Fibroblast of lung (primary cell): ENCODE measurements around the gene GDPGP1. TPM values are rescaled to one million over a fixed set of nuclear protein-coding genes. Genes with fewer than 3 reads are reported as not detected.

ENCODE experiments used
- DNase-seq, 2 donors: peaks; one replicate each; pipeline versions ENCODE4 v3.0.0 to v3.0.0-alpha.2; 2010; ENCODE audit warnings: low read depth in 2 of 2
- H2AFZ ChIP-seq: 2 replicates; pipeline ENCODE4 v1.5.1; 2012; ENCODE audit warnings: low read length, control low read depth, inconsistent platforms
- H3K27ac ChIP-seq: 2 replicates; pipeline ENCODE4 v1.5.1; 2011; ENCODE audit warnings: low read length, control low read depth; ENCODE audit not compliant: insufficient read depth
- H3K27me3 ChIP-seq: 2 replicates; pipeline ENCODE4 v1.5.1; 2011; ENCODE audit warnings: mild to moderate bottlenecking, low read length; ENCODE audit not compliant: control insufficient read depth, insufficient read depth
- H3K36me3 ChIP-seq: 2 replicates; pipeline ENCODE4 v1.5.1; 2011; ENCODE audit warnings: low read length; ENCODE audit not compliant: control insufficient read depth, insufficient read depth
- H3K4me1 ChIP-seq: 2 replicates; pipeline ENCODE4 v1.5.1; 2011; ENCODE audit warnings: low read length; ENCODE audit not compliant: control insufficient read depth, insufficient read depth; ENCODE audit errors: extremely low read depth
- H3K4me2 ChIP-seq: 2 replicates; pipeline ENCODE4 v1.5.1; 2011; ENCODE audit warnings: low read length, control low read depth; ENCODE audit not compliant: insufficient read depth; ENCODE audit errors: extremely low read depth
- H3K4me3 ChIP-seq, 4 experiments: fragments of 200-600 bp in 1 of 4; sonication (generic) in 1 of 4; replicated peaks in 1 of 4; 2 replicates each; pipeline ENCODE4 v1.5.1; 2011 to 2016; ENCODE audit warnings: low read length in 4 of 4, low read depth in 3 of 4, mild to moderate bottlenecking in 3 of 4, control low read depth in 2 of 4, inconsistent platforms in 1 of 4, mixed read lengths in 1 of 4; ENCODE audit not compliant: insufficient read depth in 1 of 4; ENCODE audit errors: control extremely low read depth in 1 of 4
- H3K79me2 ChIP-seq: 2 replicates; pipeline ENCODE4 v1.5.1; 2012; ENCODE audit warnings: mild to moderate bottlenecking, low read length, inconsistent platforms; ENCODE audit not compliant: control insufficient read depth, insufficient read depth
- H3K9ac ChIP-seq: 2 replicates; pipeline ENCODE4 v1.5.1; 2011; ENCODE audit warnings: mild to moderate bottlenecking, low read length, control low read depth; ENCODE audit not compliant: insufficient read depth
- H3K9me3 ChIP-seq: 2 replicates; pipeline ENCODE4 v1.5.1; 2012; ENCODE audit warnings: low read depth, low read length; ENCODE audit not compliant: control insufficient read depth, insufficient read depth
- H4K20me1 ChIP-seq: 2 replicates; pipeline ENCODE4 v1.5.1; 2011; ENCODE audit warnings: low read length; ENCODE audit not compliant: control insufficient read depth, insufficient read depth; ENCODE audit errors: extremely low read depth
- EZH2 ChIP-seq: IDR thresholded peaks from 2 replicates; pipeline ENCODE4 v1.5.1; 2012; ENCODE audit warnings: low read length, control low read depth, mild to moderate bottlenecking; ENCODE audit errors: missing control alignments
- polyA plus RNA-seq, 2 donors: library from polyadenylated mRNA; depleted of rRNA in 1 of 2; stranded (reverse) in 1 of 2; unstranded in 1 of 2; fragments of >200 nt; gene quantifications; 2 replicates each; pipeline ENCODE4 v1.2.1, GENCODE V29; 2011 to 2012; ENCODE audit warnings: missing spikeins in 1 of 2
- total RNA-seq: library from RNA; depleted of rRNA; stranded (reverse); fragments of >200 nt; gene quantifications from 2 replicates; pipeline ENCODE4 v1.2.1, GENCODE V29; 2014
- TF ChIP-seq, protein P1 (sequence below), 2 donors: IDR thresholded peaks in 1 of 2; conservative IDR thresholded peaks in 1 of 2; 1 replicate in 1 of 2; 2 replicates in 1 of 2; pipeline ENCODE4 v1.5.1; 2011 to 2012; ENCODE audit warnings: low read length in 2 of 2, control low read depth in 1 of 2, inconsistent platforms in 1 of 2, low read depth in 1 of 2, mild to moderate bottlenecking in 1 of 2

GDPGP1 gene
- total and polyA plus RNA-seq, 2 donors (not counting 1 experiment from before 2014, with no cell fraction given): 1.9 to 9.7 TPM

DNA sequence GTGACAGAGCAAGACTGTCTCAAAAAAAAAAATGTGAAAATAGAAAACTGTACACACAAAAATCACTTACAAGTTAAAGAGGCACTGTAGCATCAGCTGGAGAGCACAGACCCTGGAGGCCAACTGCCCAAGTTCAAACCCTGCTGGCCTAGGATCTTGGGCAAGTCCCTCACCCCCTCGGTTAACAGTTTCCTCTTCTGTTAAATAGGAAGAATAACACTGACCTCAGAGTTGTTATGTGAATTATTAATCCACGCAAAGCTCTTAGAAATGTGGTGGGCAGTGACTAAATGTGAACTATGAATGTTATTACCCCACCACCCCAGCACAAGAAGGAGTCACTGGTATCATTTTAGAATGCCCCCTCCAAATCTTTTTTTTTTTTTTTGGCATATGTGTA, 11.5 kb upstream of the GDPGP1 start:
- TF ChIP-seq EZH2: no peak
- TF ChIP-seq, protein P1, sequence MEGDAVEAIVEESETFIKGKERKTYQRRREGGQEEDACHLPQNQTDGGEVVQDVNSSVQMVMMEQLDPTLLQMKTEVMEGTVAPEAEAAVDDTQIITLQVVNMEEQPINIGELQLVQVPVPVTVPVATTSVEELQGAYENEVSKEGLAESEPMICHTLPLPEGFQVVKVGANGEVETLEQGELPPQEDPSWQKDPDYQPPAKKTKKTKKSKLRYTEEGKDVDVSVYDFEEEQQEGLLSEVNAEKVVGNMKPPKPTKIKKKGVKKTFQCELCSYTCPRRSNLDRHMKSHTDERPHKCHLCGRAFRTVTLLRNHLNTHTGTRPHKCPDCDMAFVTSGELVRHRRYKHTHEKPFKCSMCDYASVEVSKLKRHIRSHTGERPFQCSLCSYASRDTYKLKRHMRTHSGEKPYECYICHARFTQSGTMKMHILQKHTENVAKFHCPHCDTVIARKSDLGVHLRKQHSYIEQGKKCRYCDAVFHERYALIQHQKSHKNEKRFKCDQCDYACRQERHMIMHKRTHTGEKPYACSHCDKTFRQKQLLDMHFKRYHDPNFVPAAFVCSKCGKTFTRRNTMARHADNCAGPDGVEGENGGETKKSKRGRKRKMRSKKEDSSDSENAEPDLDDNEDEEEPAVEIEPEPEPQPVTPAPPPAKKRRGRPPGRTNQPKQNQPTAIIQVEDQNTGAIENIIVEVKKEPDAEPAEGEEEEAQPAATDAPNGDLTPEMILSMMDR (conservative IDR thresholded peaks at IDR 0.05 in 1 of 2, IDR thresholded peaks at IDR 0.05 in 1 of 2; ENCODE audit: low read depth in 1 of 2, low read length in 2 of 2): no peak
- Histone ChIP-seq H4K20me1 (no peaks in the 10 kb centered on the region), H3K9ac (no peak overlapping the region), H3K27ac (no peak overlapping the region), H2AFZ (no peak overlapping the region), H3K4me3 (no peak overlapping the region), H3K27me3 (no peaks in the 10 kb centered on the region), H3K36me3 (no peaks in the 10 kb centered on the region), H3K9me3 (no peaks in the 10 kb centered on the region), H3K4me2 (no peak overlapping the region), H3K4me1 (peaks cover 3% of the 10 kb centered on the region), H3K79me2 (no peaks in the 10 kb centered on the region)
- no peak for DNase-seq

GRCh38 chr15:90223441-90224165, 10.4 kb upstream of the GDPGP1 start:
- H3K9me3 ChIP-seq: no peaks in the 10 kb centered on the region
- H3K4me1 ChIP-seq: peaks cover 3% of the 10 kb centered on the region
- H3K4me2 ChIP-seq: no peak overlapping the region
- H3K27ac ChIP-seq: no peak overlapping the region
- no peaks in the 10 kb centered on the region for H4K20me1 ChIP-seq
- H3K9ac ChIP-seq: no peak overlapping the region
- no peaks in the 10 kb centered on the region for H3K27me3 ChIP-seq
- H3K36me3 ChIP-seq: peaks cover 4% of the 10 kb centered on the region
- no peaks in the 10 kb centered on the region for H3K79me2 ChIP-seq
- DNase-seq: no peak
- no peak overlapping the region for H2AFZ ChIP-seq
- H3K4me3 ChIP-seq: no peak overlapping the region
- no peak for TF ChIP-seq EZH2
- TF ChIP-seq, protein P1 (conservative IDR thresholded peaks at IDR 0.05 in 1 of 2, IDR thresholded peaks at IDR 0.05 in 1 of 2; ENCODE audit: low read depth in 1 of 2, low read length in 2 of 2): no peak

DNA sequence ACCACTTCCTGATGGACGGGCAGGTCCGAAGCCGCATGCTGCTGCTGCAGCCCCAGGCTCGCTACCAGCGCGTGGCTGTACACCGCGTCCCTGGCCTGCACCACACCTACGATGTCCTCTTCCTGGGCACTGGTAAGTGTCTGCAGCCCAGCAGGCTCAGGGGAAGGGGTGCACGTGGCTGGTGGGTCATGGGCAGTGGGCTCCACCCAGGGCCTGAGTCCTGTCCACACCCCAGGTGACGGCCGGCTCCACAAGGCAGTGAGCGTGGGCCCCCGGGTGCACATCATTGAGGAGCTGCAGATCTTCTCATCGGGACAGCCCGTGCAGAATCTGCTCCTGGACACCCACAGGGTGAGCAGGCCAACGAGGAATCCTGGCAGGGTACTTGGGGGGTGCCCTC, 9.0 kb upstream of the GDPGP1 start:
- Histone ChIP-seq H4K20me1 (no peaks in the 10 kb centered on the region), H3K9ac (no peak overlapping the region), H3K27me3 (no peaks in the 10 kb centered on the region), H3K79me2 (no peaks in the 10 kb centered on the region), H2AFZ (no peak overlapping the region), H3K27ac (no peak overlapping the region), H3K4me2 (no peak overlapping the region), H3K9me3 (no peaks in the 10 kb centered on the region), H3K36me3 (peaks cover 10% of the 10 kb centered on the region), H3K4me3 (no peak overlapping the region), H3K4me1 (peaks cover 3% of the 10 kb centered on the region)
- DNase-seq: no peak
- TF ChIP-seq EZH2: no peak
